GM18519 (cell line): ENCODE results near the gene MAL.

Experiments used
- ATAC-seq: cut with Tn5 transposase; IDR thresholded peaks from one replicate; pipeline ENCODE4 v1.9.1; 2021; ENCODE audit warnings: mild to moderate bottlenecking, moderate library complexity; ENCODE audit not compliant: unreplicated experiment, low FRiP score

The MAL gene

GRCh38 chr2:95014126-95014708, 11.3 kb upstream of the MAL start:
- ATAC-seq: no peak

- no peak for ATAC-seq
Measured at GRCh38 chr2:95015261-95015912, 10.1 kb upstream of the MAL start.

- no peak for ATAC-seq
Measured at GRCh38 chr2:95016616-95017015, 8.9 kb upstream of the MAL start.

- no peak for ATAC-seq
Measured at GRCh38 chr2:95017071-95017501, 8.4 kb upstream of the MAL start.

- no peak for ATAC-seq
Measured at GRCh38 chr2:95017836-95018235, 7.7 kb upstream of the MAL start.

GRCh38 chr2:95018301-95018700, 7.2 kb upstream of the MAL start:
- ATAC-seq: no peak

GRCh38 chr2:95018861-95019550, 6.5 kb upstream of the MAL start:
- ATAC-seq: no peak

GRCh38 chr2:95019572-95019971, 5.9 kb upstream of the MAL start:
- no peak for ATAC-seq

- ATAC-seq: no peak
Measured at GRCh38 chr2:95020275-95021022, 5.1 kb upstream of the MAL start.

- no peak for ATAC-seq
Measured at GRCh38 chr2:95021023-95021416, 4.5 kb upstream of the MAL start.

- no peak for ATAC-seq
Measured at GRCh38 chr2:95021847-95022246, 3.7 kb upstream of the MAL start.

- peak; percentile 87 for ATAC-seq
Measured at GRCh38 chr2:95022309-95023221, 2.9 kb upstream of the MAL start.

- no peak for ATAC-seq
Measured at GRCh38 chr2:95023222-95023597, 2.3 kb upstream of the MAL start.

- no peak for ATAC-seq
Measured at GRCh38 chr2:95024371-95024770, 1.1 kb upstream of the MAL start.

- no peak for ATAC-seq
Measured at GRCh38 chr2:95024960-95025405, 525 bp upstream of the MAL start.

- no peak for ATAC-seq
Measured at GRCh38 chr2:95026471-95027368, 1.2 kb downstream of the MAL start.

GRCh38 chr2:95027369-95027720, 1.8 kb downstream of the MAL start:
- no peak for ATAC-seq

GRCh38 chr2:95029898-95030341, 4.4 kb downstream of the MAL start:
- ATAC-seq: no peak

GRCh38 chr2:95030496-95030895, 5.0 kb downstream of the MAL start:
- no peak for ATAC-seq
